PFSK-1 (cell line): ENCODE results near the gene DGKH.

Experiments
- FOXP2 ChIP-seq: optimal IDR thresholded peaks from 2 replicates; pipeline ENCODE3; 2011; ENCODE audit warnings: borderline replicate concordance, control low read depth, inconsistent platforms; ENCODE audit not compliant: insufficient read depth; ENCODE audit errors: extremely low read length, extremely low read depth
- POLR2AphosphoS5 ChIP-seq: IDR thresholded peaks from 2 replicates; pipeline ENCODE4 v1.6.1; 2012; ENCODE audit warnings: low read depth, mild to moderate bottlenecking, control low read depth, low read length, moderate library complexity
- REST ChIP-seq, 2 experiments: IDR thresholded peaks; 2 replicates each; pipeline versions ENCODE4 v1.6.1 to v1.8.0; 2011 to 2012; ENCODE audit warnings: low read depth in 2 of 2, low read length in 2 of 2, control low read depth in 1 of 2, inconsistent platforms in 1 of 2, mild to moderate bottlenecking in 1 of 2, moderate library complexity in 1 of 2; ENCODE audit not compliant: insufficient read depth in 1 of 2
- SIN3A ChIP-seq: IDR thresholded peaks from 2 replicates; pipeline ENCODE4 v1.6.1; 2012; ENCODE audit warnings: mild to moderate bottlenecking, low read length, moderate library complexity, borderline replicate concordance; ENCODE audit not compliant: insufficient read depth
- TAF1 ChIP-seq: IDR thresholded peaks from 2 replicates; pipeline ENCODE4 v1.6.1; 2012; ENCODE audit warnings: low read length, control low read depth, borderline replicate concordance; ENCODE audit not compliant: insufficient read depth

DGKH gene

DNA sequence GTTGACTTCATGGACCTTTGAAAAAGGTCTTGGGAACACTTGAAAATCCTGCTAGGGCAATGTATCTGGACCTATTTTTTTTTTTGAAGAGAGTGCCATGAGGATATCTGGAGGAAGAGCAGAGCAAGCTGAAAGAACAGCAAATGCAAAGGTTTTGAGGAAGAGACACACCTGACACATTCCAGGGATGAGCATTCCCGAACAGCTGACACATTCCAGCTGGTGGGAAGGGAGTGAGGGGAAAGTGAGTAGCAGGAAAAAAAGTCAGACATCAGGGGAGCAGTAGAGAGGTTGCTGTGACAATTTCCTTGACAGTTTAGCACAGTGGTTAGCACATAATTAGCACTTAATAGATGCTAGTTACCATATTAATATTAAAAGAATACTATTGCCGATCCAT is 14.7 kb downstream of the DGKH start:
- TF ChIP-seq POLR2AphosphoS5 (no peak), REST (IDR thresholded peaks at IDR 0.05; ENCODE audit: insufficient read depth in 1 of 2, low read depth in 2 of 2, low read length in 2 of 2) (no peak), FOXP2 (no peak), SIN3A (no peak), TAF1 (no peak)

DNA sequence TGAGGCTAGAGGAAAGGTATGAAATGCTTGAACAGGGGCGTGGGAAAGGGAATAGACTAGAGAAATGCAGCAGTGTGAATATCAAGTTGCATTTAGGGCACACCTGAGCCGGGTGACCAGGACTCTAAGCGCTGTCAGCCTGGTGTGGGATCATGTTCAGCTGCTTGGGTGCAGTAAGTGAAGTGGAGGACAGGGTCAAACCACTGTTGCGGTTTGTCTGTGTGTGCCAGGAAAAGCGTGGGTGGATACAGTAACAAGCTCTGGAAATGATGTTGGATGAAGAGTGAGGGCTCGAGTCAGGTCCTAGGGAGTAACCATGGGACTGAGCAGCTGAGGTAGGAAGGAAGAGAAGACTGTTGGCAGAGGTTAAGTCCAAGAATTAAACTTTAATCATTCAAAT is 15.8 kb downstream of the DGKH start:
- TF ChIP-seq TAF1 (no peak), REST (IDR thresholded peaks at IDR 0.05; ENCODE audit: insufficient read depth in 1 of 2, low read depth in 2 of 2, low read length in 2 of 2) (no peak), SIN3A (no peak), FOXP2 (no peak), POLR2AphosphoS5 (no peak)

DNA sequence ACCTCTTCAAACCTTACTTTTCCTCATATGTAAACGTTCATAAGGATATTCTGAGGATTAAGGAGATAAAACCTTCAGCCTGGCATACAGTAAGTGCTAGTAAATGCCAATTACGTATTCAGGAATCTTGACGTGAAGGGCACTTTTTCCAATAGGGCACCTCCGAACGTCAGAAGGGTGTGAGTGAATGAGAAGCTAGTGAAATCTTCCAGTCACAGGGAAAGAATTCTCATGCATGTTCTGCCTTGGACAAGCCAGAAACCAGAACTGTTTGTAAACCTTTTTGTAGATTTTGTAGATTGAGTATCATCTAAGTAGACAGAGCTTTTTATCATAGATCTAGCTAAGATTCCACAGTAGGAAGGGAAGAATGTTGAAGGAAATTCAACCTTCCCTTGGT is 16.5 kb downstream of the DGKH start:
- no peak for TF ChIP-seq TAF1
- no peak for TF ChIP-seq FOXP2
- no peak for TF ChIP-seq SIN3A
- no peak for TF ChIP-seq REST (IDR thresholded peaks at IDR 0.05; ENCODE audit: insufficient read depth in 1 of 2, low read depth in 2 of 2, low read length in 2 of 2)
- TF ChIP-seq POLR2AphosphoS5, result no peak

DNA sequence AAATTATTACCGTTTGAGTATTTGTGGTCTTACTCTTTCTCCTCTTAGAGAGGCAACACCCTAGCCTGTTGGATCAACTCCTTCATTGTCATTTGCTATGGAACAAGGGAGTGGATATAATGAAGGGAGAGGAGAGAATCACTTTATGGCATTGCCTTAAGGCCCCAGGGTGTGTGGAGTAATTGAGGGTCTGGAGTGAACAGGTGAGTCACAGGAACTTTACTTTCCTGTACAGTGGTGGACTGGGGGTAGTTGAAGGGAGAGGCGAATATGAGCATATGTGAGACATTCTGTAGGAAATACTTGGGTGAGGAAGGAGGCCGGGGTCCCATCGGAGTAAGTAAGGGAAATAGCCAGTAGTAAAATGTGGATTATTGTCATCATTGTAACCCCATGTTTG is 17.0 kb downstream of the DGKH start:
- TF ChIP-seq SIN3A (no peak), POLR2AphosphoS5 (no peak), TAF1 (no peak), REST (IDR thresholded peaks at IDR 0.05; ENCODE audit: insufficient read depth in 1 of 2, low read depth in 2 of 2, low read length in 2 of 2) (no peak), FOXP2 (no peak)

GRCh38 chr13:42066542-42066941 is 18.1 kb downstream of the DGKH start:
- no peak for TF ChIP-seq POLR2AphosphoS5
- TF ChIP-seq SIN3A, result no peak
- TF ChIP-seq TAF1, result no peak
- no peak for TF ChIP-seq REST (IDR thresholded peaks at IDR 0.05; ENCODE audit: insufficient read depth in 1 of 2, low read depth in 2 of 2, low read length in 2 of 2)
- no peak for TF ChIP-seq FOXP2
